ENCODE data around the gene FBXO30. TPM values are rescaled to one million over a fixed set of nuclear protein-coding genes. Genes with fewer than 3 reads are reported as not detected.

The FBXO30 gene
- total RNA-seq, 4 donors from 2014 or later, result 4.8 to 7.4 (median 6.9) TPM

DNA sequence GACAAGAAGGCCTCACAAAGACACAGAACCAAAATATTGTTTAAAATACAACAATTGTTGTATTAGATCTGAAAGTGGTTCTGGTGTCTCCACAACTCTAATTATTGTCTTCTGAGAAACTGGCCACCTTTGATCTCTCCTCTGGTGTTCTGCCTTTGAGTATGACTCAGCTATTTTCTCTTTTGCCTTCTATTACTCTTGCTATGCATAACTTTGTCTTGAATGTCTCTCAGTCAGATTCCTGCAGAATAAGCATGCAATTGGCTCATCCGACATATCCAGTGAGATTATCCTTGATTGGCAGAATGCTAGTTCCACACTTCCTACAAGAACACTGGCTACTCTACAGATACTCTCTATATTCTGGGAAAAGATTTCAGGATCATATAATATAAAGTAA is 65.0 kb downstream of the FBXO30 start:
- H3K36me3 ChIP-seq, result no peaks in the 10 kb centered on the region
- H3K27me3 ChIP-seq, result no peaks in the 10 kb centered on the region
- no peaks in the 10 kb centered on the region for H3K4me1 ChIP-seq
- no peak for DNase-seq
- no peak for TF ChIP-seq POLR2A (IDR thresholded peaks at IDR 0.05)
- TF ChIP-seq, protein P1, sequence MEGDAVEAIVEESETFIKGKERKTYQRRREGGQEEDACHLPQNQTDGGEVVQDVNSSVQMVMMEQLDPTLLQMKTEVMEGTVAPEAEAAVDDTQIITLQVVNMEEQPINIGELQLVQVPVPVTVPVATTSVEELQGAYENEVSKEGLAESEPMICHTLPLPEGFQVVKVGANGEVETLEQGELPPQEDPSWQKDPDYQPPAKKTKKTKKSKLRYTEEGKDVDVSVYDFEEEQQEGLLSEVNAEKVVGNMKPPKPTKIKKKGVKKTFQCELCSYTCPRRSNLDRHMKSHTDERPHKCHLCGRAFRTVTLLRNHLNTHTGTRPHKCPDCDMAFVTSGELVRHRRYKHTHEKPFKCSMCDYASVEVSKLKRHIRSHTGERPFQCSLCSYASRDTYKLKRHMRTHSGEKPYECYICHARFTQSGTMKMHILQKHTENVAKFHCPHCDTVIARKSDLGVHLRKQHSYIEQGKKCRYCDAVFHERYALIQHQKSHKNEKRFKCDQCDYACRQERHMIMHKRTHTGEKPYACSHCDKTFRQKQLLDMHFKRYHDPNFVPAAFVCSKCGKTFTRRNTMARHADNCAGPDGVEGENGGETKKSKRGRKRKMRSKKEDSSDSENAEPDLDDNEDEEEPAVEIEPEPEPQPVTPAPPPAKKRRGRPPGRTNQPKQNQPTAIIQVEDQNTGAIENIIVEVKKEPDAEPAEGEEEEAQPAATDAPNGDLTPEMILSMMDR (IDR thresholded peaks at IDR 0.05), result no peak
- H3K4me3 ChIP-seq, result no peak overlapping the region
- no peaks in the 10 kb centered on the region for H3K9me3 ChIP-seq
- H3K27ac ChIP-seq, result no peak overlapping the region

DNA sequence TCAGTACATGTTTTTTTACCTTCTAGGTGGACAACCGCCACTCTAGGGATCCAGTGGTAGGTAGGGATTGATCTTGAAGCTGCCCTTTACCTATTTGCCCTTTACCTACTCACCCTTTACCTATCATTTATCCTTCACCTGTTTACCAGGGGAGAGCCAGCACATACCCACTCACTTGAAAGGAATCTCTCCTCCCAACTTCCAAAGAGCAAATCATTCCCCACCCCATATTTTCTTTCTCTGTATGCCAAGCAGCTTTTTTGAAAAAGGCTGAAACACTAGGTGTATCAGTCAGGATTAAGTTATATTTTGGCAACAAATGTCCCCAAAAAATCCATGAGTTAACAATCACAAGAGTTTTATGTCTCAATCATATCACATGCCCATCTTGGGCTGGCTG is 68.7 kb downstream of the FBXO30 start:
- no peak overlapping the region for H3K4me3 ChIP-seq
- no peak for TF ChIP-seq POLR2A (IDR thresholded peaks at IDR 0.05)
- TF ChIP-seq, protein P1 (IDR thresholded peaks at IDR 0.05), result no peak
- no peak overlapping the region for H3K27ac ChIP-seq
- no peak for DNase-seq
- no peaks in the 10 kb centered on the region for H3K27me3 ChIP-seq
- no peaks in the 10 kb centered on the region for H3K4me1 ChIP-seq
- no peaks in the 10 kb centered on the region for H3K36me3 ChIP-seq
- no peaks in the 10 kb centered on the region for H3K9me3 ChIP-seq

DNA sequence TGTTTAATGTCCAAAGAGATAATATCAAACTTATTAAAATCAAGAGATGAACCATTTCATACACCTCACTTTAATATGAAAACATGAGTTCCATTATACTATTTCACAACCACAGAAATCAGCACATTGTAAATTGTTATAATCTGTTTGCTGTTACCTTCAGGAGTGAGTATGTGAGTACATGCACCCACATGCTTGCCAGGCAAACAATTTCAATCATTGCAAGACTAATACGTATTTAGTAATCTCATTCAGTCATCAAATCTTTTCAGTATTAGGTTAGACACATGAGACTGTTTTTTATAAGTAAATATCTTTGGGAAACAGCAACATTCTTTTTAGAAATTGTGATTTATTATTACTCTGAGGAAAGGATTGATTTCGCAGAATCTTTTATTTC is 70.0 kb downstream of the FBXO30 start:
- Histone ChIP-seq H3K9me3 (no peaks in the 10 kb centered on the region), H3K27me3 (no peaks in the 10 kb centered on the region), H3K36me3 (no peaks in the 10 kb centered on the region), H3K4me3 (no peak overlapping the region), H3K27ac (no peak overlapping the region), H3K4me1 (no peaks in the 10 kb centered on the region)
- TF ChIP-seq, protein P1 (IDR thresholded peaks at IDR 0.05), result no peak
- TF ChIP-seq POLR2A (IDR thresholded peaks at IDR 0.05), result no peak
- DNase-seq, result no peak

Other genes starting within 250 kb of the FBXO30 start
- gene EPM2A, start 79.3 kb downstream of the FBXO30 start, total RNA-seq, result 10 to 100 TPM in 1 of 4 donors, 1 to 10 TPM in 3; 8.1 to 18.9 (median 9.2) TPM
- 10 to 100 TPM; 24.0 to 80.0 (median 45.7) TPM for gene SHPRH, start 149.6 kb upstream of the FBXO30 start, total RNA-seq
- gene GRM1, start 214.3 kb upstream of the FBXO30 start, total RNA-seq, result not detected

Data from Peyer's patch (tissue), 4 donors.